ENCODE results near the gene ASIC5.
A peak's percentile ranks its signal among the peaks of the same experiment; 100 is the strongest.

The ASIC5 gene

GRCh38 chr4:155879767-155880166 is 13.7 kb upstream of the ASIC5 start:
- no peak for DNase-seq

- no peak for DNase-seq
Measured at GRCh38 chr4:155878611-155879010, 12.5 kb upstream of the ASIC5 start.

- DNase-seq = no peak
Measured at GRCh38 chr4:155877971-155878370, 11.9 kb upstream of the ASIC5 start.

- DNase-seq = no peak
Measured at GRCh38 chr4:155875878-155876277, 9.8 kb upstream of the ASIC5 start.

GRCh38 chr4:155855897-155856296 is 10.2 kb downstream of the ASIC5 start:
- DNase-seq = no peak

- no peak for DNase-seq
Measured at GRCh38 chr4:155854582-155855226, 11.4 kb downstream of the ASIC5 start.

- no peak for DNase-seq
Measured at GRCh38 chr4:155853189-155853588, 12.9 kb downstream of the ASIC5 start.

- DNase-seq = no peak
Measured at GRCh38 chr4:155849042-155849441, 17.0 kb downstream of the ASIC5 start.

GRCh38 chr4:155846929-155847328 is 19.1 kb downstream of the ASIC5 start:
- no peak for DNase-seq

GRCh38 chr4:155842080-155842479 is 24.0 kb downstream of the ASIC5 start:
- no peak for DNase-seq

GRCh38 chr4:155837203-155837796 is 28.8 kb downstream of the ASIC5 start:
- DNase-seq = no peak

GRCh38 chr4:155832664-155833063 is 33.4 kb downstream of the ASIC5 start:
- no peak for DNase-seq

- no peak for DNase-seq
Measured at GRCh38 chr4:155828628-155829027, 37.4 kb downstream of the ASIC5 start.

- DNase-seq = no peak
Measured at GRCh38 chr4:155822572-155822971, 43.5 kb downstream of the ASIC5 start.

- DNase-seq = no peak
Measured at GRCh38 chr4:155820887-155821518, 45.1 kb downstream of the ASIC5 start.

GRCh38 chr4:155819066-155819465 is 47.0 kb downstream of the ASIC5 start:
- DNase-seq = no peak

GRCh38 chr4:155818639-155819038 is 47.4 kb downstream of the ASIC5 start:
- no peak for DNase-seq

- no peak for DNase-seq
Measured at GRCh38 chr4:155811083-155811482, 55.0 kb downstream of the ASIC5 start.

- DNase-seq = peak; percentile 80
Measured at GRCh38 chr4:155809835-155810234, 56.2 kb downstream of the ASIC5 start.

- no peak for DNase-seq
Measured at GRCh38 chr4:155807021-155807420, 59.1 kb downstream of the ASIC5 start.

GRCh38 chr4:155805016-155805415 is 61.1 kb downstream of the ASIC5 start:
- DNase-seq = no peak

- no peak for DNase-seq
Measured at GRCh38 chr4:155802190-155802959, 63.7 kb downstream of the ASIC5 start.

GRCh38 chr4:155800685-155801343 is 65.3 kb downstream of the ASIC5 start:
- DNase-seq = no peak
